ENCODE measurements around the gene DCC. TPM values are rescaled to one million over a fixed set of nuclear protein-coding genes. Genes with fewer than 3 reads are reported as not detected.

The DCC gene
- polyA plus RNA-seq, 1 experiment = 0.67 TPM

DNA sequence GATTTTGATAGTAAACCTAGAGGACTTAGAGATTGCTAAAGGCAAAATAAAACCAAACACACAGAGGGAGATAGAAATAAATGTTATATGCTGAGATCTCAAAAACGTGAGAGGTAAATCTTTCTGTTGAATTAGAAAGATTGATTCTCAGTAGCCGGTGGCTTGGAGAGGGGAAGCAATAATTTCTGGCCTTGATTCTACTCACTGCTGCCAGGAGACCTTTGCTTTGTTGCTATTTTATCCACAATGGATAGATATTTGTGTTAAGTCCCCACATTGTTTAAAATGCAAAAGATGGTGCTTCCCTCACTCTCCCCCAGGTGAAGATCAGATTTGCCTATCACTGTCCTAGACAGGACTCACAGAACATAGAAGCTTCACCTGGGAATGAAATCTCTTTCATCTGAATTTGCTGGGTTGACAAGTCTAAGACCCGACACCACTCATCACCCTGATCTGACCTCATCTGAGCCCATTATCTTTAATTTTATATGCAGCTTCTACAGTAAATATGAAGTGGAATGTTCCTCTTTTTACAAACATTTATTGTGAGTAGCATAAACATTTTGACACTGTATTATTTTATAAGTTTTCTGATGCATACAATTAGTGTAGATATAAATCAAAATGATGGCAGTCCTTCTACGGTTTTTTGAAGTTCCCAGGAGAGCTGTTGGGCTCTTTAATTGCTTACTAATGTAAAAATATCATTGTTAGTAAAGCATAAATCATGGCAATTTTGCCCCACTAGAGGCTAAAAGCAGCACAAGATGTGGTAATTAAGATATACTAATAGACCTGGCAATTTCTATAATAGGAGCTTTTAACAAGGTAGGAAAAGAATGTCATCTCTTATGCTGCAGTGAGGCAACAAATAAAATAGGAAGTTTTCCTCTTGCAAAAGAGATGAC is 149.7 kb downstream of the DCC start:
- Histone ChIP-seq H3K27ac (ENCODE audit: low read depth, low read length) (no peak overlapping the region), H3K4me3 (ENCODE audit: low read depth, low read length) (no peak overlapping the region), H3K9me3 (ENCODE audit: control insufficient read depth, insufficient read depth, low read length) (no peaks in the 10 kb centered on the region; the same call in 1 of the 2 replicates), H3K27me3 (ENCODE audit: control insufficient read depth, insufficient read depth, low read length) (no peaks in the 10 kb centered on the region)
- no peak for DNase-seq (ENCODE audit: low read depth, low spot score)
- ChIA-PET POLR2A (no interaction called here), CTCF (no interaction called here)
- no peak for TF ChIP-seq CTCF (IDR thresholded peaks at IDR 0.05; ENCODE audit: low read depth, low read length)

- no peak overlapping the region for H3K27ac ChIP-seq (ENCODE audit: low read depth, low read length)
- DNase-seq (ENCODE audit: low read depth, low spot score) = no peak
- POLR2A ChIA-PET = no interaction called here
- CTCF ChIA-PET = no interaction called here
- H3K9me3 ChIP-seq (ENCODE audit: control insufficient read depth, insufficient read depth, low read length) = no peaks in the 10 kb centered on the region; the same call in 1 of the 2 replicates
- no peaks in the 10 kb centered on the region for H3K27me3 ChIP-seq (ENCODE audit: control insufficient read depth, insufficient read depth, low read length)
- TF ChIP-seq CTCF (IDR thresholded peaks at IDR 0.05; ENCODE audit: low read depth, low read length) = no peak
- H3K4me3 ChIP-seq (ENCODE audit: low read depth, low read length) = no peak overlapping the region
Measured at GRCh38 chr18:52496426-52496825, 156.4 kb downstream of the DCC start.

GRCh38 chr18:52499016-52499415 is 159.0 kb downstream of the DCC start:
- H3K9me3 ChIP-seq (ENCODE audit: control insufficient read depth, insufficient read depth, low read length) = no peaks in the 10 kb centered on the region; the same call in 1 of the 2 replicates
- H3K27ac ChIP-seq (ENCODE audit: low read depth, low read length) = no peak overlapping the region
- ChIA-PET CTCF (no interaction called here), POLR2A (no interaction called here)
- no peaks in the 10 kb centered on the region for H3K27me3 ChIP-seq (ENCODE audit: control insufficient read depth, insufficient read depth, low read length)
- TF ChIP-seq CTCF (IDR thresholded peaks at IDR 0.05; ENCODE audit: low read depth, low read length) = no peak
- DNase-seq (ENCODE audit: low read depth, low spot score) = no peak
- H3K4me3 ChIP-seq (ENCODE audit: low read depth, low read length) = no peak overlapping the region

- no peak overlapping the region for H3K4me3 ChIP-seq (ENCODE audit: low read depth, low read length)
- no peak overlapping the region for H3K27ac ChIP-seq (ENCODE audit: low read depth, low read length)
- CTCF ChIA-PET = interaction anchor here (0.5 kb wide), 1 partner anchor 92 kb away, joined by 3 read pairs; no protein-coding TSS in a partner anchor
- POLR2A ChIA-PET = no interaction called here
- TF ChIP-seq CTCF (IDR thresholded peaks at IDR 0.05; ENCODE audit: low read depth, low read length) = no peak
- H3K27me3 ChIP-seq (ENCODE audit: control insufficient read depth, insufficient read depth, low read length) = no peaks in the 10 kb centered on the region
- DNase-seq (ENCODE audit: low read depth, low spot score) = no peak
- H3K9me3 ChIP-seq (ENCODE audit: control insufficient read depth, insufficient read depth, low read length) = no peaks in the 10 kb centered on the region
Measured at GRCh38 chr18:52499644-52500043, 159.6 kb downstream of the DCC start.

DNA sequence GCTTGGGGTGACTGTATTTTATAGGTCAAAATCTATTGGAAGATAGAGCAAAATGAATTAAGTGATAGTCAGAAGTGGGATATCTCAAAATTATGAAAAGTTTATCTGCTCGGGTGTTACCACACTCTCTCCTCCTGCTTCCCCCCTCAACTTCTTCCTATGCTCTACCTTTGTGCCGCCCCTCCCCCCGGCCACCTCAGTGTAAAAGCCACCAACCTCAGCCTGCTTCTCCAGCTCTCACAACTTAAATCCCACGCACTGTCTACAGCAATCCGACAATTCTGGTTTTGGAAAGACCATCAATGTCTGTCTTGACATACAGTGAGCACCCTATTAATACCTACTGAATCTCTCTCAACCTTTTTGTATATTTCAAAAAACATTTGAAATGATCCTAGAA is 164.6 kb downstream of the DCC start:
- DNase-seq (ENCODE audit: low read depth, low spot score) = no peak
- no peaks in the 10 kb centered on the region for H3K9me3 ChIP-seq (ENCODE audit: control insufficient read depth, insufficient read depth, low read length)
- ChIA-PET CTCF (no interaction called here), POLR2A (no interaction called here)
- H3K27me3 ChIP-seq (ENCODE audit: control insufficient read depth, insufficient read depth, low read length) = no peaks in the 10 kb centered on the region
- H3K27ac ChIP-seq (ENCODE audit: low read depth, low read length) = no peak overlapping the region
- TF ChIP-seq CTCF (IDR thresholded peaks at IDR 0.05; ENCODE audit: low read depth, low read length) = no peak
- H3K4me3 ChIP-seq (ENCODE audit: low read depth, low read length) = no peak overlapping the region

Data from AG04450 (cell line).